Fibroblast of upper back skin (primary cell): ENCODE measurements around the gene LRP11.
A peak's percentile ranks its signal among the peaks of the same experiment; 100 is the strongest.
"Not testable (repeated sequence)": the region's sequence is repeated elsewhere in the genome, so short reads cannot be mapped to it uniquely, and the experiment has no call there.

ENCODE experiments used
- DNase-seq: peaks from one replicate; pipeline ENCODE4 v3.0.0-alpha.2; 2013

The LRP11 gene

DNA sequence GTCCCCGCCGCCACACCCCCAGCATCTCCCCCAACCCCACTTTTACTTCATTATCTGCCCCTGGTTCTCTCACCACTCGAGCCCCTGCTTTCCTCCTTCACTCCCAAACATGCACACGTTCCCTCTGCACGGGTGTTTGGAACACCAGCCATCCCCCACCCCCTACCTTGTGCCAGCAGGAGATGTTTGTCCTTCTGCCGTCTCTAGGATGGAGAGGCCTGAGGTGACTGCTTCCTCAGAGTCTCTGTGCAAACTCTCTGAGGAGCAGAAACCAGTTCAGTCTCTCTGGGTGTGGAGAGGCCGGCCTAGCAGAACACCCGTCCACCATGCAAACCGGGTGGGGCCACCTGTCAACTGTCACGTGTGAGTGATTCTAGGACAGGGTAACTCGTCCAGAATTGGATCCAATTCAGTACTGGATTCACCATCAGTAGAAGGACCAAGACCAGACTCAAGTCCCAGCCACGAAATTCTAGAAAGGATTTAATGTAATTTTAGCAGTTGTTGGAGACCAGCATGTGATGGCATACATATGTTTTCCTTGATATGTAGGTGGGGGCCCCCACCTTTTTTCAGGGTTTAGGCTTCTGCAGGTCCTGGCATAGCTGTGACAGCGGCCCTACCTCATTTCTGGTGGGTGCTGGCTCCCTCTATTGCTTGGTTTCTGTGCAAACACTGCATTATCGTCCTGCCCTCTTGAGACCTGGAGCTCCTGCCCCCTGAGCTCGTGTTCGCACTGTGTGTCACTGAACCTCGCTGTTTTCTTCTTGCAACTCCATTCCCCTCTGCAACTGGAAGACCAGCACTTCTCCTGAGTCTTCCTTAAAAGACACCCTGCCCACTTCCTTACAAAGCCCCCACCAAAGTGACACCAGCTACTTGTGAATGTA is 33.9 kb upstream of the LRP11 start, which contains the start of gene RAET1E:
TSS of gene RAET1E (minus strand) at position 259 of the 890 bp plus-strand sequence. CDS start 7,212 bp downstream, outside the sequence.
- no peak for DNase-seq

DNA sequence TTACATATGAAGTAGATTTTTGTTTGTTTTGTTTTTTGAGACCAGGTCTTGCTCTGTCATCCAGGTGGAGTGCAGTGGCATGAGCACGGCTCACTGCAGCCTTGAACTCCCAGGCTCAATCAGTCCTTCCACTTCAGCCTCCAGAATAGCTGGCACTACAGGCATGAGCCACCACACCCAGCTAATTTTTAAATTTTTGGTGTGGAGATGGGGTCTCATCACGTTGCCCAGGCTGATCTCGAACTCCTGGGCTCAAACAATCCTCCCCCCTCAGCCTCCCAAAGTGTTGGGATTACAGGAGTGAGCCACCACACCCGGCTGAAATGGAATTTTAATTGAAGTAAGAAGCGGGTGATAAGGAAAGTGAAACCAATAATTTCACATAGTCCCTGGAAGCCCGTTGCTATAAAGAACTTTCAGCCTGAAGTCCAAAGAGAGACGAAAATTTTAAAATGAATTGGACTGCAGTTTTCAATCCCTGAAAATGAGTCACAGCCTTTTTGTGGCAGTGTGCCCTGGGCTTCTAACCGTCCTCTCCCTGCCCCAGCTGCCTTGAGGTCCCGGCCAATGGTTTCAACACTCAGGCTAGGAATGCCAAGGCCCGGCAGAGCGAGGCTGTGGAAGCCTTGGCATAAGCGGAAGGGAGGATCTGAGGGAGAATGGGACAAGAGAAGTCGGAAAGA is 33.0 kb upstream of the LRP11 start:
- DNase-seq = peak; percentile 84

DNA sequence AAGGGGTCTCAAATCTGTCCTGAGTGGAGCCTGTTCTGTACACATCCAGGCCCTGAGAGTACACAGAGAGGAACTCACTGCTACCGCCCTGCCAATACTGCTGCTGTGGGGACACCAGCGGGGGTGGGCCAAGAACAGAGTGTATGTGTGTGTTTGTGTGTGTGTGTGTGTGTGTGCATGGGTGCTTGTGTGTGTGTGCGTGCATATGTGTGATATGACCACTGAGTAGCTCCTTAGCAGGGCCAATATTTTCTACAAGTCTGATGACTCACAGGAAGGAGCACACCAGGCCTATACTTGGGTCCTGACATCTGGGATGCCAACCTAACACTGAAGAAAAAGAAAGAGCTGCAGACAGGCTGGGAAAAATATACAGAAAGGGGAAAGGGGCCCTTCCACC is 32.3 kb upstream of the LRP11 start:
- DNase-seq = peak; percentile 33

DNA sequence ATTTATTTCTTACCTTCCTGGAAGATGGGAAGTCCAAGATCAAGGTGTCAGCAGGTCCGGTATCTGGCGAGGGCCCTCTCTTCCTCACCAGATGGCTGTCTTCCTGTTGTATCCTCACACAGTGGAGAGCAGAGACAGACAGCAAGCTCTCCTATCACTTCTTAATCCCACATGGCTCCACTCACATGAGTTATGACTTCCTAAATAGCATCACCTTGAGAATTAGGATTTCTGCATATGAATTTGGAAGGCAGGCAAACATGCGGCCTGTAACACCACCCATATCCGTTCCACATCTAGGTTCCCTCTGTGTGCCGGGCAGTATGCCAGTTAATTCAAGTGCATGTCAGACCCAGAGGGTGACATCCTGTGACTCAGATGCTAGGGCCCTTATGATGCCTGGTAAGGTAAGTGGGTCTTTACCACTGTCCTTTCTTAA is 31.7 kb upstream of the LRP11 start:
- DNase-seq = peak; percentile 69

DNA sequence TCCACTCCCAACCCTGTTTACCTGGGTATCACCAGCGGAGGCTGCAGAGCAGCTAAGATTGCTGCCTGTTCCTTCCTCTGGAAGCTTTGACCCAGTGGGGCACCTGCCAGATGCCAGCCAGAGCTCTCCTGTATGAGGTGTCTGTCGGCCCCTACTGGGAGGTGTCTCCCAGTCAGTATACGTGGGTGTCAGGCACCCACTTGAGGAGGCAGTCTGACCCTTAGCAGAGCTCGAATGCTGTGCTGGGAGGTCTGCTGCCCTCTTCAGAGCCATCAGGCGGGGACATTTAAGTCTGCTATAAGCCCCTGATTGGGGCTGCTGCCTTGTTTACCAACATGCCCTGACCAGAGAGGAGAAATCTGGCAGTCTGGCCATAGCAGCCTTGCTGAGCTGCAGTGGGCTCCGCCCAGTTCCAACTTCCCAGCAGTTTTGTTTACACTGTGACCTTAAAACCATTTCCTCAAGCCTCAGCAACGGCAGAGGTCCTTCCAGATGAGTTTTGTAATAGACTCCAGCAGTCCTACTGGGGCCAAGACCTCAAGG is 31.0 kb upstream of the LRP11 start:
- peak; percentile 28 for DNase-seq

DNA sequence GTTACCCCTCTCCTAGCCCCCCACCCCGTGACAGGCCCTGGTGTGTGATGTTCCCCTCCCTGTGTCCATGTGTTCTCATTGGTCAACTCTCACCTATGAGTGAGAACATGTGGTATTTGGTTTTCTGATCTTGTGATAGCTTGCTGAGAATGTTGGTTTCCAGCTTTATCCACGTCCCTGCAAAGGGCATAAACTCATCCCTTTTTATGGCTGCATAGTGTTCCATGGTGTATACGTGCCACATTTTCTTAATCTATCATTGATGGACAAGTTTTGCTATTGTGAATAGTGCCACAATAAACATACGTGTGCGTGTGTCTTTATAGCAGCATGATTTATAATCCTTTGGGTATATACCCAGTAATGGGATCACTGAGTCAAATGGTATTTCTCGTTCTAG is 27.7 kb upstream of the LRP11 start:
- DNase-seq = not testable (repeated sequence)

DNA sequence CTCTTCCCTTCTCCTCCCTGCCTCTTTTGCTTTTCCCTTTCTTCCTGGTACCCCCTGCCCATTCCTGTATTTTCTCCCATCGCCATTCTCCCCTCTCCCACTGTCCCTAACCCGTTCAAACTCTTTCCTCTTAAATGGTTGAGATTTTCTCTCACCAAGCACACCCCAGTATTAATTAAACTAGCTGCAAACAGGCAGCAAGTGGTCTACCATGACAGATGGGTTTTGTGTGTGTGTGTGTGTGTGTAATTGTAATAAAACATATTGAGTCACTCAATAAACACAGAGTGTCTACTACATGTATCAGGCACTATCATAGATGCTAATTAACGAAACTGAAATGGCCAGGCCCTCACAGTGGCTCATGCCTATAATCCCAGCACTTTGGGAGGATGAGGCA is 27.1 kb upstream of the LRP11 start:
- no peak for DNase-seq

DNA sequence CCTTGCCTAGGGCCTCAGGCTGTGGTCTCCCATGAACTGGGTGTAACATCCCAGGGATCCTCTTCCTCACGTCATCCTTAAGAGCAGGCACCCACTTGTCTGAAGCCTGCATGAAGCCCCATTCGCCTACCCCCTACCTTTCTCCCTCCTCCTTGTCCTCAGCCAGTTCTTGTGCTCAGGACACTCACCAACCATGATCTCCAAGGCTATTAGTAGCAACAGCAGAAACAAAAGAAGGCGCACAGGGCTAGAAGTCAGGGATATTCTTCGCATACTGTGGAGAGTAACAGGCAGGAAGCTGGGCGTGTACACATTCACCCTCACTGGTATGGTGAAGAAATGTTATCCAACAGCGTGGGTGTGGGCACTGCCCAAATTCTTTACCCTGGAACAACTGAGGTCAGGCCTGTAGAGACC is 26.5 kb upstream of the LRP11 start:
- DNase-seq = no peak

DNA sequence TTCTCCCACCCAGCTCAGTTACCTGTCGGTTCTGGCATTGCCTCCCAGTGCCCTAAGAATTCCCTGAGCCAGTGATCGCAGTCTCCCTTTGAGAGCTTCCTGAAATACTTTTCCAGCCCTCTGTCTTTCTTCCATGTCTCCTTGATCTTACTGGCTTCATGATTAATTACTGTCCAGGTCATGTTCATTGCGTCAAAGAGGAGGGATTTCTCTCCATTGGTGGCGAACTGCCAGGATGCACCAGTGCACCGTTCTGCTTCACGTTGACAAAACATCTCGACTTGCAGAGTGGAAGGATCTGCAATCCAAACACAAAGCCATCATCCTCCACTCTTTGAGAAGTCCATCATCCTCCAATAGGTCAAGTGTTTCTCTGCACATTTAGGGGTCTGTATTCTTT is 25.2 kb upstream of the LRP11 start:
- DNase-seq = no peak

DNA sequence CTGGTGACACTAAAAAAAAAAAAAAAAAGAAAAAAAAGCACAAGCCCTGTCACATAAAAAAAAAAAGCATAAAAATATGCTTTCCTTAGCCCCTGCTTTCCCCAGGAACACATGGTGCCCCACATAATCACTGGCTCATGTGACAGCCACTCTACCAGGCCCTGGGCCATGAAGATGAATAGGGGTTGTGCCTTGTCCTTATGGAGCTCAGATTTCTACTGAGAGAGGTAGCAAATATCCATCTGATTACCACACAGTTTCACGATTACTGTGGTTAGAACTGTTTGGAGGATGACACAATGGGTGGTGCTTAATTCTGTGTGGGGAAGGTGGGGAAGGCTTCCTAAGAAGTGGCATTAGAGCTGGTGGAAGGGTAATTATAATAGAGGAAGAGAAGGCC is 24.5 kb upstream of the LRP11 start:
- no peak for DNase-seq

DNA sequence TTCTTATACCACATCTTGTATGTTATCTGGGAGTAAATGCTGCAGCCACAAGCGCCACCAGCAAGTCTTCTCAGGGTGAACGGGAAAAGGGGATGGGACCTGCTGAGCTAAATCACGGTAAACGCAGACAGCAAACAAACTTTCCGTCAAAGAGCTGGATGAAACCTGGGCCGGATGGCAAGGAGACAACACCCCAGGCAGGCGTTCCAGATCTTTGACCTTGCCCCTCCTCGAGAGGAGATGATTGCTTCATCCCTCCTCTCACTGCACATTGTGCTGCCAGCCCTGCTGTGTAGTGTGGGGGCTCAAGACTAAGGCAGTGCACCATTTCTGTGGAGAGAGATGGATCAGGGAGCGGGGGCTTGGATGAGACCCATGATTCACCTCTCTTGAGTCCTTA is 23.9 kb upstream of the LRP11 start:
- no peak for DNase-seq

DNA sequence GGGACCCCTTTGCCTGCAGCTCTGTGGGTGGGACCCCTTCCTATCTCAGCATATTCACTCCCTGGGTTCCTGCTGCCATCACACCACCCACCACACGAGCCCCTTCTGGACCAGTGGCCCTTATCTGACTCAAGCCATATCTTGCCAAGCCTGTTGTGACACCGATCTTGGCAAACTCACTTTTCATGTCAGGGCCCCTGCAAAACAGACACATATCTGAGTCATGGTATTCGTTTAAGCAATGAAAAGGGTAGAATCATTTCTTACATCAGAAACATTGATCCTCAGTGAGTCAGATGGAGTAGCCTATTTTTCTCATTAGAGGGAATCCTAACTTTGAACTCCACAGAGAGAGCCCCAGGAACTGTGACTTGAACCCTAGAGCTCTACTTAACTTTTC is 23.2 kb upstream of the LRP11 start:
- peak; percentile 61 for DNase-seq

DNA sequence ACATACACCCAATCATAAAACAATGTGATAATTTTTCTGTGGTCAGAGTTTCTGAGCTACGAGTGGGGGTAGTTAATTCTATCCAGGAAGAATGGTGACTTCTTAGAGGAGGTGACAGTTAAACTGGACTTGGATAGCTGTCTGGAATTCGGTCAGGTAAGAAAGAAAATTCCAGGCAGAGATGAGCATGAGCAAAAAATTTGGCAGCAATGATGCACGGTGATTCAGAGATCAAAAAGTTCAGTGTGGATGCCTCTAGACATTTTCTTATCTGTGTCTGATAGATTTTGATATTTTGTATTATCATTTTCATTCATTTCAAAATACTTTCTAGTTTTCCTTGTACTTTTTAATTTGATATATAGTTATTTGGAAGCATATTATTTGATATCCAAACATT is 21.7 kb upstream of the LRP11 start:
- no peak for DNase-seq

DNA sequence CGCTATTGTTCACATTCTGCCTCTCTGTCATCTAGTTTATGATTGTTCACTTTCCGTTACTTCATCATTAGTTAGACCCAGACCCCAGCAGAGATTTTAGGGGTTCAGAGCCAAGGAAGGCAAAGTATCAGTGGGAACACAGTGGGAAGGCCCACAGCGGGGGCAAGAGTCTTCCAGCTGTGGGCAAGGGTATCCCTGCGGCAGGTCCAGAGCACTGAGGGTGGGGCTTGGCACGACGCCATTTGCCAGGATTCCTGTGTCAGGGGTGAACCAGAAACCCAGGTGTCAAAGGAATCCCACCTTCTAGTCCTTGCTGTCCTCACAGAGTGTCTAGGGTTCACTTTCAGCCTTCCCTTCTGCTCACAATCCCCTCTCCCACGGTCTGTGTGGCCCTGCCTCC is 20.5 kb upstream of the LRP11 start:
- DNase-seq = no peak

DNA sequence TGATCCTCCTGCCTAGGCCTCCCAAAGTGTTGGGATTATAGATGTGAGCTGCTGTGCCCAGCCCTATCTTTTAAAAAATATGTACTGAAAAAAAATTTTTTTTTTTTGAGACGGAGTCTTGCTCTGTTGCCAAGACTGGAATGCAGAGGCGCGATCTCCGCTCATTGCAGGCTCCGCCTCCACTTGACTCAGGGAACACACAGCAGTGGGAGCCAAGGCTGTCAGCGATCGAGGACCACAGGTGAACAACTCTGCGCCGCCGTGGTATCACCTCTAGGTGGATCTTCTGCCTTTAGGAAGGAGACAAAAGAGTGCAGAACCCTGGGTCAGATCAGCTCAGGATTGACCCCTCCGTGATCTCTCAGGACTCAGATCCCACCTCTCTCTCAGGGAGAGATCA is 20.1 kb upstream of the LRP11 start:
- DNase-seq = peak; percentile 37

DNA sequence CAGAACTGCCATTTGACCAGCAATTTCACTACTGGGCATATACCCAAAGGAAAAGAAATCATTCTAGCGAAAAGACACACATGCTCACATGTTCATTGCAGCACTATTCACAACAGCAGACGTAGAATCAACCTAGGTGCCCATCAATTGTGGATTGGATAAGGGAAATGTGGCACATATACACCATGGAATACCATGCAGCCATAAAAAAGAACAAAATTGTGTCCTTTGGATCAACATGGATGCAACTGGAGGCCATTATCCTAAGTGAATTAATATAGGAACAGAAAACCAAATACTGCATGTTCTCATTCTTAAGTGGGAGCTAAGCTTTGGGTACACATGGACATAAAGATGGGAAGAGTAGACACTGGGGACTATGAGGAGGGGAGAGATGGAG is 17.7 kb upstream of the LRP11 start:
- no peak for DNase-seq

DNA sequence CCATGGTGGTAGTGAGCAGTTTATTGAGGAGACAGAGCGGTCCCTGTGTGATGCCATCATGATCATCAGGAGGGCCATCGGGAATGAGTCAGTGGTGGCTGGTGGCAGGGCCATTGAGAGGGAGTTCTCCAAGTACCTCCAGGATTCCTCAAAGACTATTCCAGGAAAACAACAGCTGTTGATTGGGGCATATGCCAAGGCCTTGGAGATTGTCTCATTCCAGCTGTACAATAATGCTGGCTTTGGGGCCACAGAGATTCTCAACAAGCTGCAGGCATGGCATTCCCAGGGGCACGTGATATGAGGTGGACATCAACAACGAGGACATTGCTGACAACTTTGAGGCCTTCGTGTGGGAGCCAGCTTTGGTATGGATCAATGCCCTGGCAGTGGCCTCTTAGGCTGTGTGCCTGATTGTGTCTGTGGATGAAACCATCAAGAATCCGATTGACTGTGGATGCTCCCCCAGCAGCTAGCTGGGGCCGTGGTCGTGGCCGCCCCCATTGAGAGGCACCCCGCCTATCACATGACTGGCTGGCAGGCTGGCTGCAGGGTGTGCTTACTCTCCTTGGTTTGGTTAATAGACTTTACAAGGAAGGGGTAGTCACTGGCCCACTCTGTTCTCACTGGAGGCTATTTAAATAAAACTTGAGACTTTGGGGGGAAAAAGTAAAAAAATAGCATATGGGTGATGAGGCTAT is 17.1 kb upstream of the LRP11 start:
- DNase-seq = no peak

DNA sequence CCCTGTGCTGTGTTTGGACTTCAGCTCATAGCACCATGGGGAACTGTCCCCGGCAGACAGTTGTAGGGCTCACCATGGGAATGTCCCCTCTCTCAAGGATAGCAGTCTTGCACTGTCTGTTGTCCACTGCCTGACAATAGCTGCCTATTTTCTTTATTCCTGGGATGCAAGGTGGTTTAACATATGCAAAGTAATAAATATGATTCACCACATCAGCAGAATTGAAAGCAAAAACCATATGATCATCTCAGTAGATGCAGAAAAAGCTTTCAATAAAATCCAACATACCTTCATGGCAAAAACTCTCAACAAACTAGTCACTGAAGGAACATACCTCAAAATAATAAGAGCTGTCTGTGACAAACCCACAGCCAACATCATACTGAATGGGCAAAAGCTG is 13.5 kb upstream of the LRP11 start:
- no peak for DNase-seq

DNA sequence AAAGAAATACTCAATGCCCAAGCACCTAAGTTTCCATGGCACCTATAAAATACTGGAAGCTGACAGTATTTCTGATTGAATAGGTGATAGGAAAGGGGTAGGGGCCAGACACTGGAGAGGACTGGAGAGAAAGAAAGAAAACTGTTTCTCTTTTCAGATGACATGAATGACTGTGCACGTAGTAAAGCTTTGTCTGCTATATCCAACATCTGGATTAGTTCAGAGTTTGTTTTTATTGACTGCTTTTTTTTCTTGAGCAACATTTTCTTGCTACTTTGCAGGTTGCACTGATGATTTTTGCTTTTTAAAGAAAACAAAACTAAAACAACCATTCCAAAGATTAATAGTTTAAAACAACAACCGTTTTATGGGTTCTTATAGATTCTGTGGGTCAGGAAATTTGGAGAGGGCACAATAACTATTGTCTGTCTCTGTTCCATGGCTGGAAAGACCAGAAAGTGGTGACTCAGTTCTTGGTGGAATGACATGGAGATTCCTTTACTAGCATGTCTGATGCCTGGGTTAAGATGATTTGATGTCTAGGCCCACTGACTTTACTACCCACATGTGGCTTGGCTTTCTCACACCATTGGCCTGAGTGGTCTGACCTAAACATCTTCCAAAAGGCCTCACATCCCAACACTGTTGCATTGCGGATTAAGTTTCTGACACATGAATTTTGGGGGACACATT is 12.2 kb upstream of the LRP11 start:
- DNase-seq = no peak

DNA sequence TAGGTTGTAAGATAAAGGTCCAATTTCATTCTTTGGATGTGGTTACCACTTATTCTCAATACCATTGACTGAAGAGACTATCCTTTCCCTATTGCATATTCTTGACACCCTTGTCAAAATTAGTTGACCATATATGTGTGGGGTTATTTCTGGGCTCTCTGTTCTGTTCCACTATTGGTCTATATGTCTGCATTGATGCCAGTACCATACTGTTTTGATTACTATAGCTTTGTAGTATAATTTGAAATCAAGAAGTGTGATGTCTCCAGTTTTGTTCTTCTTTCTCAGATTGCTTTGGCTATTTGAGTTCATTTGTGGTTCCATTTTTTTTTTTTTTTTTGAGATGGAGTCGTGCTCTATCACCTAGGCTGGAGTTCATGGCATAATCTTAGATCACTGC is 8.1 kb upstream of the LRP11 start:
- DNase-seq = no peak

DNA sequence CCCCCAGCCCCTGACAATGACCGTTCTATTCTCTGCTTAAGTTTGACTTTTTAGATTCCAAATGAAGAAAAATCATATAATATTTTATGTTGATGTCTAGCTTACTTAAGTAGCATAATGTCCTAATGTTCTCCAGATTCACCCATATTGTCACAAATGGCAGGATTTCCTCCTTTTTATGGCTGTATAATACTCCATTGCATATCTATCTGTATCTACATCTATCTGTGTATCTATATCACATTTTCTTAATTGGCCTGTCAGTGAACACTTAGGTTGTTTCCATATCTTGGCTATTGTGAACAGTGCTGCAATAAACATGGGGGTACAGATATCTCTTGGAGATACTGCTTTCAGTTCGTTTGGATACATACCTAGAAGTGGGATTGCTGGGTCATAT is 7.0 kb upstream of the LRP11 start:
- DNase-seq = no peak

DNA sequence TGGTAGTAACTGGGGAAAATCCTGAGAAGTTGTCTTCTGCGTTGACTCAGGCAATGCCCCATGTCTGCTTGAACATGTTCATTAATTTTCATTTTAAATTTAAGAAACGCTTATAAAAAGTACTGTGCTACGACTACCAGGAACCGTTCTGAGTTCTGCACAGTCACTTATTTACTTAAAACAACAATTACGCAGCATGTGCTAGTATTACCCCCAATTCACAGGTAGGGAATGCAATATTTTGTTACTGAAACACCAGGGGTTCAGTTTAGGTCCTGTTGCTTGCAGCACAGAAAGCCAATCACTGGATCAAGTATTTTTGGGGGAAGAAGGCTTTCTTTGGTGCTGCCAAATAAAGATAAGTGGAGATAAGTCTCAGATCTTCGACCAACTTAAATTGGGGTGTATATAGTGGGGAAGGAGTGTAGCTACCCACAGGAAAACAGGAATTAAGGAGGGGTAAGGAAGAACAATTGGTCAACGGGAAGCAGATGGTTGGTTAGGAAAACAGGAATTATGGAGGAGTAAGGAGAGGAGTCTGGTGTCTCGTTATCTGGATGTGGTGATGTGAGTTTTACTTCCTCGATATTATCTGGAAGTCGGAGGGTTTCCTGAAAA is 5.2 kb upstream of the LRP11 start:
- no peak for DNase-seq
